Fibroblast of pulmonary artery (primary cell): ENCODE results near the gene HIC2.
"Not testable (repeated sequence)": the region's sequence is repeated elsewhere in the genome, so short reads cannot be mapped to it uniquely, and the experiment has no call there.

Experiments used
- DNase-seq: peaks from one replicate; pipeline ENCODE4 v3.0.0-alpha.2; 2010; ENCODE audit warnings: low read depth
- H3K4me3 ChIP-seq: replicated peaks from 2 replicates; pipeline ENCODE4 v1.5.1; 2011; ENCODE audit warnings: low read depth, mild to moderate bottlenecking, control low read depth, low read length, moderate library complexity

HIC2 gene

GRCh38 chr22:21417227-21417746, at the start of gene HIC2:
Gene HIC2 (plus strand): TSS chr22:21417371. CDS start chr22:21442832, 25,461 bp downstream.
- not testable (repeated sequence) for DNase-seq
- H3K4me3 ChIP-seq: peak within 1 kb of the TSS; percentile 52

GRCh38 chr22:21368603-21369310, 48.4 kb upstream of the HIC2 start:
- not testable (repeated sequence) for DNase-seq, H3K4me3 ChIP-seq

GRCh38 chr22:21375880-21376279, 41.3 kb upstream of the HIC2 start:
- not testable (repeated sequence) for DNase-seq, H3K4me3 ChIP-seq

GRCh38 chr22:21383701-21384467, 33.3 kb upstream of the HIC2 start, which contains the start of gene RIMBP3B:
Gene RIMBP3B (plus strand): TSS chr22:21383751. CDS start chr22:21383859, 108 bp downstream.
- not testable (repeated sequence) for H3K4me3 ChIP-seq, DNase-seq

GRCh38 chr22:21384468-21385357, 32.5 kb upstream of the HIC2 start:
- not testable (repeated sequence) for DNase-seq, H3K4me3 ChIP-seq

GRCh38 chr22:21389480-21389879, 27.7 kb upstream of the HIC2 start:
- not testable (repeated sequence) for H3K4me3 ChIP-seq, DNase-seq

- DNase-seq, H3K4me3 ChIP-seq: not testable (repeated sequence)
Measured at GRCh38 chr22:21390013-21390412, 27.2 kb upstream of the HIC2 start.

- not testable (repeated sequence) for H3K4me3 ChIP-seq, DNase-seq
Measured at GRCh38 chr22:21394613-21395012, 22.6 kb upstream of the HIC2 start.

GRCh38 chr22:21401197-21401969, 15.8 kb upstream of the HIC2 start:
- DNase-seq, H3K4me3 ChIP-seq: not testable (repeated sequence)

GRCh38 chr22:21402763-21403314, 14.3 kb upstream of the HIC2 start:
- not testable (repeated sequence) for DNase-seq, H3K4me3 ChIP-seq

GRCh38 chr22:21407139-21407538, 10.0 kb upstream of the HIC2 start:
- not testable (repeated sequence) for DNase-seq, H3K4me3 ChIP-seq

GRCh38 chr22:21407792-21408191, 9.4 kb upstream of the HIC2 start:
- H3K4me3 ChIP-seq, DNase-seq: not testable (repeated sequence)

GRCh38 chr22:21416375-21416774, 796 bp upstream of the HIC2 start:
- not testable (repeated sequence) for DNase-seq, H3K4me3 ChIP-seq

- peak overlapping the region; percentile 52 for H3K4me3 ChIP-seq
- not testable (repeated sequence) for DNase-seq
Measured at GRCh38 chr22:21417853-21418252, 682 bp downstream of the HIC2 start.

GRCh38 chr22:21418974-21419638, 1.9 kb downstream of the HIC2 start:
- not testable (repeated sequence) for H3K4me3 ChIP-seq, DNase-seq

- DNase-seq, H3K4me3 ChIP-seq: not testable (repeated sequence)
Measured at GRCh38 chr22:21420180-21420763, 3.1 kb downstream of the HIC2 start.
